Common myeloid progenitor, CD34-positive (primary cell): ENCODE results near the gene CACNA1A.

ENCODE experiments used
- CTCF ChIA-PET: fragments of 350-600 bp; sonication (Branson Sonifier 250); formaldehyde crosslinking; loops from one replicate; lab custom pipeline; 2021; ENCODE audit warnings: antibody characterized with exemption; lab: Charles Lee
- POLR2A ChIA-PET: fragments of 350-600 bp; sonication (Branson Sonifier 250); formaldehyde crosslinking; loops from one replicate; lab custom pipeline; 2021; ENCODE audit warnings: antibody characterized with exemption; lab: Charles Lee
- DNase-seq, 3 donors: peaks; one replicate each; pipeline versions ENCODE4 v3.0.0 to v3.0.0-alpha.2; 2013
- H3K27ac ChIP-seq, 2 experiments: 1 replicate in 1 of 2; 2 replicates in 1 of 2; pipeline ENCODE4 v1.7.0; 2013; ENCODE audit warnings: inconsistent platforms in 2 of 2, low read length in 2 of 2, mild to moderate bottlenecking in 2 of 2, low read depth in 1 of 2, moderate library complexity in 1 of 2; ENCODE audit not compliant: severe bottlenecking in 2 of 2, insufficient read depth in 1 of 2, poor library complexity in 1 of 2
- H3K27me3 ChIP-seq, 5 experiments: replicated peaks in 2 of 5; 1 replicate in 3 of 5; 2 replicates in 2 of 5; pipeline versions ENCODE4 v1.6.1 to v1.7.0; 2013; ENCODE audit warnings: low read length in 4 of 5, mild to moderate bottlenecking in 2 of 5, moderate library complexity in 2 of 5, inconsistent platforms in 1 of 5; ENCODE audit not compliant: insufficient read depth in 5 of 5, control insufficient read depth in 4 of 5
- H3K36me3 ChIP-seq, 4 experiments: 1 replicate in 2 of 4; 2 replicates in 2 of 4; pipeline versions ENCODE4 v1.6.1 to v1.7.0; 2013; ENCODE audit warnings: low read length in 3 of 4, control low read depth in 1 of 4, mild to moderate bottlenecking in 1 of 4; ENCODE audit not compliant: control insufficient read depth in 4 of 4, insufficient read depth in 4 of 4
- H3K4me1 ChIP-seq, 4 experiments: 1 replicate in 3 of 4; 2 replicates in 1 of 4; pipeline versions ENCODE4 v1.6.1 to v1.7.1; 2013; ENCODE audit warnings: low read length in 3 of 4, mild to moderate bottlenecking in 3 of 4, control low read depth in 1 of 4, inconsistent platforms in 1 of 4, moderate library complexity in 1 of 4; ENCODE audit not compliant: control insufficient read depth in 4 of 4, insufficient read depth in 4 of 4; ENCODE audit errors: control extremely low read depth in 1 of 4
- H3K4me3 ChIP-seq, 7 experiments: 1 replicate in 4 of 7; 2 replicates in 3 of 7; pipeline versions ENCODE4 v1.5.1 to v1.7.0; 2013; ENCODE audit warnings: mild to moderate bottlenecking in 7 of 7, low read length in 6 of 7, moderate library complexity in 6 of 7, inconsistent platforms in 2 of 7, low read depth in 2 of 7, control low read depth in 1 of 7; ENCODE audit not compliant: insufficient read depth in 4 of 7, control insufficient read depth in 1 of 7; ENCODE audit errors: extremely low read depth in 1 of 7
- H3K9me3 ChIP-seq, 5 experiments: 1 replicate in 4 of 5; 2 replicates in 1 of 5; pipeline versions ENCODE4 v1.6.1 to v1.7.1; 2013; ENCODE audit warnings: low read length in 4 of 5, mild to moderate bottlenecking in 2 of 5, inconsistent platforms in 1 of 5, low read depth in 1 of 5, moderate library complexity in 1 of 5; ENCODE audit not compliant: control insufficient read depth in 4 of 5, insufficient read depth in 2 of 5; ENCODE audit errors: control extremely low read depth in 1 of 5
- WGBS: methylation state at CpG from one replicate; pipeline ENCODE4 v1.1.5; 2013; ENCODE audit not compliant: insufficient coverage; 5-methylcytosine and 5-hydroxymethylcytosine counted together

CACNA1A gene

GRCh38 chr19:13303381-13304129, 202.7 kb downstream of the CACNA1A start:
- DNase-seq = no peak
- H3K27me3 ChIP-seq = peaks cover 2 to 38% (median 5%) of the 10 kb centered on the region in 5 experiments

DNA sequence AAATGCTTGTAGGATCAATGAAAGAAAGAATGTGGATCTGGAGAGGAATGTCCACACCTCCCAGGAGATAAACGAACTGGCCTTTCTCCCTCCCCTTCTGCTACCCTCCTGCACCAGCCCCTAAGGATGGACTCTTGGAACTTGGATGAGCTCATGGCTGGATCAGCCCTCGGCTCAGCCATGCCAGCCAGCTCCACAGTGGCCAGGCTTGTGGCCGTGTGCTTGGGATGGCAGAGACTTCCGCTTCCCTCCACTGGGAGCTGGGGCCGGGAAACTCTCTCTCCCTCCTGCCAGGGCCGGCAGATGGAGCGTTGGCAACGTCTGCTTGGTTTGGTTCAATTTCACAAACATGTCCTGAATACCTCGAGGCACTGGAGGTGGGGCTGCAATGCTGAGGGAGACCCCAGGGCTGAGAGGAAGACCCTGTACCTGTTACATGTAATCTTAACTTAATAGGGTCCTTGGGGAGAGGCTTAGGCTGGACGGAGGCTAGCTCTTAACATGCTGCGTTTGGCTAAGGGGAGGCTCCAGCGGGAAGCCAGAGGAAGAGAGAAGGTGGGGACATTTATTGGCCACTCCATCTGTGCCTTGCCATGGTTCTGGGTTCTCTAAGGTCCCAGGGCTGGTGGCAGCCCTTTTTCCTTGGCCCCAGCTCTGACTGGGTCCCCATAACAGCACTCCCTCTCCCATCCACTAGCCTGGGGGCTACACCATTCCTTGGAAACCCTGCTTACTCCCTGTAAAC, 203.6 kb downstream of the CACNA1A start:
- H3K9me3 ChIP-seq = peaks cover 0 to 5% (median 0%) of the 10 kb centered on the region in 5 experiments
- ChIA-PET CTCF (no interaction called here), POLR2A (no interaction called here)
- peaks cover 2 to 45% (median 5%) of the 10 kb centered on the region in 5 experiments for H3K27me3 ChIP-seq
- H3K27ac ChIP-seq = no peak overlapping the region
- peaks cover 0 to 3% (median 3%) of the 10 kb centered on the region in 4 experiments for H3K4me1 ChIP-seq
- no peak overlapping the region for H3K4me3 ChIP-seq
- no peaks in the 10 kb centered on the region for H3K36me3 ChIP-seq
- WGBS = 61% methylated on average over 6 of the region's 12 CpGs
- DNase-seq = no peak

More at GRCh38 chr19:13303381-13304129, 202.7 kb downstream of the CACNA1A start:
- Histone ChIP-seq H3K4me3 (no peak overlapping the region), H3K9me3 (peaks cover 0 to 5% (median 0%) of the 10 kb centered on the region in 5 experiments), H3K36me3 (no peaks in the 10 kb centered on the region), H3K27ac (no peak overlapping the region), H3K4me1 (peaks cover 0 to 3% (median 1%) of the 10 kb centered on the region in 4 experiments)
- CTCF ChIA-PET = no interaction called here
- WGBS = 81% methylated on average over 15 of the region's 24 CpGs
- POLR2A ChIA-PET = no interaction called here

GRCh38 chr19:13301627-13302334, 204.5 kb downstream of the CACNA1A start:
- Histone ChIP-seq H3K27me3 (peaks cover 2 to 50% (median 5%) of the 10 kb centered on the region in 5 experiments), H3K9me3 (peaks cover 0 to 5% (median 0%) of the 10 kb centered on the region in 5 experiments), H3K4me1 (peaks cover 0 to 3% (median 3%) of the 10 kb centered on the region in 4 experiments), H3K4me3 (no peak overlapping the region), H3K27ac (no peak overlapping the region), H3K36me3 (no peaks in the 10 kb centered on the region)
- WGBS = 90% methylated on average over 9 of the region's 10 CpGs
- DNase-seq = no peak
- ChIA-PET POLR2A (no interaction called here), CTCF (no interaction called here)

GRCh38 chr19:13300421-13301030, 205.8 kb downstream of the CACNA1A start:
- 71% methylated on average over 6 of the region's 7 CpGs for WGBS
- ChIA-PET CTCF (no interaction called here), POLR2A (no interaction called here)

DNA sequence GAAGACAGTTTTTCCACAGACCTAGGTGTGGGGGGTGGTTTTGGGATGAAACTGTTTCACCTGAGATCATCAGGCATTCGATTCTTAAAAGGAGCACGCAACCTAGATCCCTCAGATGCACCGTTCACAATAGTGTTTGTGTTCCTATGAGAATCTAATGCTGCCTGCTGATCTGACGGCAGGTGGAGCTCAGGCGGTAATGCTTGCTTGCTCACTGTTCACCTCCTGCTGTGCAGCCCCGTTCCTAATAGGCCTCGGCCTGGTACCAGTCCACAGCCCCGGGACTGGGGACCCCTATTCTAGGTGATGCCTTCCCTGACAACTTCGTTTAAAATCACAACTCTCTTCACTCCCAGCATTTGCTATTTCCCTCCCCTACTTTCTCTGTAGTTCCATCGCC, 206.4 kb downstream of the CACNA1A start:
- POLR2A ChIA-PET = no interaction called here
- Histone ChIP-seq H3K27me3 (peaks cover 4 to 48% (median 6%) of the 10 kb centered on the region in 5 experiments), H3K9me3 (peaks cover 0 to 5% (median 0%) of the 10 kb centered on the region in 5 experiments), H3K4me1 (peaks cover 0 to 3% (median 3%) of the 10 kb centered on the region in 4 experiments), H3K4me3 (no peak overlapping the region), H3K36me3 (no peaks in the 10 kb centered on the region), H3K27ac (no peak overlapping the region)
- CTCF ChIA-PET = no interaction called here
- DNase-seq = no peak
- WGBS = 77% methylated on average over 8 of the region's 10 CpGs

More at GRCh38 chr19:13300421-13301030, 205.8 kb downstream of the CACNA1A start:
- Histone ChIP-seq H3K9me3 (peaks cover 0 to 5% (median 0%) of the 10 kb centered on the region in 5 experiments), H3K4me3 (no peak overlapping the region), H3K4me1 (peaks cover 0 to 3% (median 3%) of the 10 kb centered on the region in 4 experiments), H3K27me3 (peaks cover 4 to 48% (median 6%) of the 10 kb centered on the region in 5 experiments), H3K36me3 (no peaks in the 10 kb centered on the region), H3K27ac (no peak overlapping the region)
- no peak for DNase-seq

DNA sequence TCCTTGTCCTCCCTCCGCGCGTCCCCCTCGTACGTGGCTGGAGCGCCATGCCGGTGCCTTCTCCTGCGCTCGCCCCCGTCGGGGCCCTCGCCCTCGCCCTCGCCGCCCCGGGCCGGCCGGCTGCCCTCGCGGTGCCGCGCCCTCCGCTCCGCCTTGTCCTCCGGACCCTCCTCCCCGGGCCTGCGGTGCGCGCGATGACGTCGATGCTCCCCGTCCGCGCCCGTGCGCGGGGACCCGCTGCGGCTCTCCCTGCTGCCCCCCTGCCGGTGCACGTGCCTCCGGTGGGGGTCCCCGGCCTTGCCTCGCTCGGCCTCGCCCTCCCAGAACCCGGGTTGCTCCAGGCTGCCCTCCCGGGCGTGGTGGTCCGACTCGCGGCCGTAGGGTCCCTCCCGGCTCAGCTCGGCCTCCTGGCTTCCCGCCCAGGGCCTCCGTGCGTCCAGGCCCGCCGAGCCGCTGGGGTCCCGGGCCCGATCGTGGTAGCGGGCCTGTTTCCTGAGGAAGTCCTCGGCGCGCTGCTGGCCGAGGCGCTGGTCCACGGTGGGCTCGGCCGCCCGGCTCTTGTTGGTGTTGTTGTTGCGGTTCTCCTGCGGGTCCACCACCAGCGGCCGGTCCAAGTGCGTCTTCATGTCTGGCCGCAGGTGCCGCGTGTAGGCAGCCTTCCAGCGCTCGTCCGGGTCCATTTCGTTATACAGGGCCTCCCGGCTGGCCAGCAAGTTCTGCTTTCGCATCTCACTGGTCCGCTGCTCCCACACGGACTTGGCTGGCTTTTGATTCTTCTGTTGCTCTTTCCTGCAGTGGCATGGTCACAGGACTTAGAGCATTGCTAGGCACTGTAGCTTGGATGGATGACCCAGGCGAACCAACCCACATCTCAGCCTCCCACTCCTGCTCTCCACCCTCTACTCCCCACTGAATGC, 207.5 kb downstream of the CACNA1A start:
- Histone ChIP-seq H3K4me1 (peaks cover 0 to 3% (median 3%) of the 10 kb centered on the region in 4 experiments), H3K9me3 (peaks cover 0 to 5% (median 0%) of the 10 kb centered on the region in 5 experiments), H3K27me3 (peaks cover 4 to 46% (median 6%) of the 10 kb centered on the region in 5 experiments), H3K27ac (no peak overlapping the region), H3K36me3 (no peaks in the 10 kb centered on the region), H3K4me3 (peak overlapping the region in 2 of 7 experiments; percentile 53 to 58)
- CTCF ChIA-PET = no interaction called here
- 47% methylated on average over 73 of the region's 92 CpGs for WGBS
- DNase-seq = no peak
- POLR2A ChIA-PET = no interaction called here
